HG02763 (cell line): Measurements from ENCODE around the gene KCND3.

Experiments used
- ATAC-seq: cut with Tn5 transposase; IDR thresholded peaks from one replicate; pipeline ENCODE4 v1.9.1; 2021; ENCODE audit warnings: mild to moderate bottlenecking, moderate library complexity; ENCODE audit not compliant: unreplicated experiment

KCND3 gene

DNA sequence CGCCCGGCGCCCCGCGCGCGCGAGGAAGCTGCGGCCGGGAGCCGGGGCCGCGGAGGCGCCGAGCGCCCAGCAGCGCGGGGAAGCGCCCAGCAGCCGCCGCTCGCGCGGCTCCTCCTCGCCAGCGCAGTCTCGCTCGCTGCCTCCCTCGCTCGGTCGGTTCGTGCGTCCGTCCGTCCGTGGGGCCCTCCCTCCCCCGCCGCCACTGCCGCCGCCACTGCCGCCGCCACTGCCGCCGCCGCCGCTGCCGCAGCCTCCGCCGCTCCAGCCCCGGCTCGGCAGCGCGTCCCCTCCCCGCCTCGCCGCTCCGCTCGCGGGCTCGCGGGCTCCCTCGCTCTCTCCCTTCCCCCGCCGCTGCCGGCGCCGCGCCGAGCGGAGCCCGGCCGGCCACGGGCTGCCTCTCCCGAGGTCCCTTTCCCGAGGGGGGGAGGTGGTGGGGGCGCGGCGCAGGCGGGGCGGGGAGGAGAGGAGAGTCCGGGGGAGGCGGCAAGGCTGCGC, at the start of gene KCND3:
TSS of gene KCND3 (minus strand) at position 138 of the 495 bp plus-strand sequence.
- ATAC-seq: no peak

DNA sequence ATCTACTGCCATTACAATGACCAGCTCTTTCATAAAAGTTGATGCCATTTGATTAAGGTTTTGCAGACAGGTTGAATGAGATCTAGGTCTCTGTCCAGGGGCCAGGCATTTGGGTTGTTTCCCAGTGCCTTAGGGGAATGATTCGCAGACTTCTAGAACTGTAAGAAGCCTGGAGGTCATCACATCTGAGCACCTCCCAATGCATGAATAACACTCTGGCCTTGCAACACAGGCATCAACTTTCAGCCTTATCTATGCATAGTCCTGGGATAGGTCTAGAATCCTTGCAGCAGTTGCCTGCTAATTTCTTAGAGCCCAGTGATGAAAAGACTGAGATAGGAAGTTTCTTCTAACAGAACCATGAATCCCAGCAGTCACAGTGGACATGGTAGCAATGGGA, 44.8 kb upstream of the KCND3 start:
- no peak for ATAC-seq

DNA sequence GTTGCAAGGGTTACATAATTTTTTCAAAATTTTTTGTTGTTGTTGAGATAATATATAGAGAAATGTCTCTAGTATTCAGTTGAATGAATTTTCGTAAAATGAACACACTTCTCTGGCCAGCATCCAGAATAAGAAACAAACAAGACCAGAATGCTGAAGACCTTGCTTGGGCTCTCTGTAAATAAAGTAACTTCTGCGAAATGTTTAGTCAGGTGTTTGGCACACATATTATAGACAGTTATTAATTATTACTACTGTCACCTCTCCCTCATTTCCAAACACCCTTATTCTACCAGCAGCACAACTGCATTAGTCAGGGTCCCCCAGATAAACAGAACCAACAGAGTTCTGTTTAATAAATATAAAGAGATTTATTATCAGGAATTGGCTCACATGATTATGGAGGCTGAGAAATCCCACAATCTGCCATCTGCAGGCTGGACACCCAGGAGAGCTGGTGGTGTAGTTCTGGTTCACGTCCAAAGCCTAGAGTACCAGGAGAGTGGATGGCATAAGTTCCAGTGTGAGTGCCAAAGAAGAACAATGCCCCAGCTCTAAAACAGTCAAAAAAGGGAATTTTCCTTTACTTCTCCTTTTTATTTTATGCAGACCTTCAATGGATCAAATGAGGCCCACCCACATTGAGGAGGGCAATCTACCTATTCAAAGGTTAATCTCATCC, 44.1 kb upstream of the KCND3 start:
- no peak for ATAC-seq

DNA sequence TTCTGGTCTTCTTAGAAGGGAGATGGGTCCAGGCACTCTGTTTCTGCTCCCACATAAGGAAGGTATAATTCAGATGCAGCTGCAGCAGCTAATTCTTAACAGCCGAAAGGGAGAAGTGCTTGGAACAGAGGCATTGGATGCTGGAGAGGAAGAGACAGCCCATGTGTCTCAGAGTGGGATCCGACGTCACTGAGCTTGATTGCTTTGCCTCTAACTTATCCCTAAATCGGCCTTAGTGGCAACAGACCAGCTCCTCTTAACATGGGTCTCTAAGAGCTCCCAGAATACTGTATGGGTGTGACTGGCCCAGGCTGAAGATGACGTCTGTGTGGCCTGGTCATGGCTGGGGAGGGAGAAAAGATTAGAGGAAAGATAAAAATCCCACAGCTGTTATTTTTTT, 40.7 kb upstream of the KCND3 start:
- no peak for ATAC-seq

DNA sequence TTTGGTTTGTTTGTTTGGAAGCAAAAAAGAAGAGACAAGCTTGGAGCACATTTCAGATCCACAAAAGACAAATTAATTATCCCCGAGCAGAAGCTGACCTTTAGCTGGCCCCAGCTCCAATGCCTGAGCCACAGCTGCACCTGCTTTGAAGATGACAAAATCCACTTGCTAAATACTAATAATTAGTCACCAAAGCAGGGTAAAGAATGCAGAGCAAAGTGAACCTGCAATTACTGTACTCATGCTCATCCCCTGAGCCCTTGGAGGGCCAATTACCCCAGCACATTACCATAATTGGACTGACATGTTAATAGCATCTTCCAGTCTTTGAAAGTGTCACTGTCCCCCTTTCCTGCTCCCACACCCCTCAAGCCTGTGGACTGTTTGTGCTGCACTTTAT, 38.2 kb upstream of the KCND3 start:
- ATAC-seq: no peak

DNA sequence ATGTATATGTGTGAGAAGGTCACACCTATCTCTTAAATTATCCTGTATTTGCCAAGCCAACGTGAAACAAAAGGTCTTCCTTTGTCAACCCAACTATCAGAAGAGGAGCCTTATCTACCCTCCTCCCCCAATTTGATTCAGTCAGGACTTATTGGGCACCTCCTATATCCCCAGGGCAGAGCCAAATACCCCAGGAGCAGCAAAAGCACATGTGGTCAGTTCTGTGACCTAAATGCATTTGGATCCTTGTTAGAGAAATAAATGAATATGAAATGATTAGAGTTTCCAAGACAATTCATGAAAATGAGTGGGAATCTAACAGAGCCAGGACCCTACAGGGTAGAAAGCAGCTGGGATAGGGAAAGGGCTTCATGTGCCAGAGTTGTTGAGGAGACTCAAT, 37.0 kb upstream of the KCND3 start:
- no peak for ATAC-seq

DNA sequence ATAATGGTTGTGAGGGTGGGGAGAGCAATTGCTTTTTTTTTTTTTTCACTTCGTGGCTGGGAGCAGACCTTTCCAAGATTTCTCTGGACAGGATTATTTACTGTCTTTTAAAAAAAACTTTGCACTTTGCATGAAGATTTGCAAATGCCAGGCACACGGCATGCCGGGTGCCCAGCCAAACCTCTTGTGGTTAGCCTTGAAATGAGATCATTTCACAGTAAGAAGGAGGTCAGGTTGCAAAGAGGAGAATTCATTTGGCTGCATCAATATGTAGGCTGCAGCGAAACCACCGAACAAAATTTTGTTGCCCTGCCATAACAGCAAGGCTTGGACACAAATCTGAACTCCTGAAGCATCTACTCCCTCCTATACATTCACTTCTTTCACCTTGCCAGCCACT, 36.5 kb upstream of the KCND3 start:
- ATAC-seq: no peak

DNA sequence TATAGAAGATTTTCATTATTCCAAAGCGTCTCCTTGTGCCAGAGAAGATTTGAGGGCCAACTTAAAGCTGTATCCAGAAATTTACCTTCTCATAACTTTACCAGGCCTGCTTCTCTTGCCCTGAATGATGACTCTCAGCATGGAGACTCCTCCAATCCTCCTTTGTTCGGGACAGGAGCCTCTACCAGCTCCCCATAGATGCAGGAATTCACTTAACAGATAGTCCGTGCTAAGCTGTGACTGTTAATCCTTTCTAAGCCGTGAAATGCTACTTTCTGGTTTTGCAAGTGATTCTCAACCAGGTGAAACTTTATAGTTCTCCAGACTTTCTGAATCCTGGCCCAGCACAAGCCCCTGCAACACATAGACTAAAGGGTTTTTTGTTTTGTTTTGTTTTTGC, 31.8 kb upstream of the KCND3 start:
- no peak for ATAC-seq

DNA sequence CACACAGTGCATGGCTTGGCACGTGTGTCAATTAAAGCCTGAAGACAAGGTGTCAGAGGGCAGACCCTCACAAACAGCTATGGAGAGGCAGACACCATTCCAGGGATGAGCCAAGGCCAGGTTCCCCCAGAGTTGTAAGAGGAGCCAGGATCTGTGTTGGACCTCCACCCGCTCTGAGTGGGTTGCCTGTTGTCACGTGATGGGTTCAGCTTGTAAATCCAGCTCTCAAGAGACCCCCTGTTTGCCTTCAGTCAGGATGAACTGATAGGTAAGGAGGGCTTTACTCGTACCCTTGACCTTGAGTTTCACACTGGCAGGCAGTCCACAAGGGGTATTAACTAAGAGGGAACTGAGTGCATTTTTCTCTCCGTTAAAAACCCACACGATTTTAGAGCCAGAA, 27.7 kb upstream of the KCND3 start:
- ATAC-seq: no peak

DNA sequence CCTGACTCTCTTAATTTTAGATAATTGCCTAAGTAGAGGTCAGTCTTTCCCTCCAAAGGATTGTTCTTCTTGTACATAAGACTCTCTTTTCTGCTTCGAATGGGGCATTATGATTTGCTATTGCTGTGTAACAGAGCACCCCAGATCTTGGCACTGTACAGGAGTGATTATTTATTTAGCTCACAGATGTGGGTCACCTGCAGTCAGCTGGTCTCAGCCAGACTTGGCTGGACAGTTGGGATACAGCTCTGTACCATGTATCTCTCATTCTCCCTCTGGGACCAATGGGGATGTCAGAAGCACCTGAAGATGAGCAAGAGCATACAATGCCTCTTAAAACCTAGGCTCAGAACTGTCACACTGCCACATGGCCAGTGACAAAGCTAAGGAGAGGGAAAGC, 23.4 kb upstream of the KCND3 start:
- ATAC-seq: no peak

DNA sequence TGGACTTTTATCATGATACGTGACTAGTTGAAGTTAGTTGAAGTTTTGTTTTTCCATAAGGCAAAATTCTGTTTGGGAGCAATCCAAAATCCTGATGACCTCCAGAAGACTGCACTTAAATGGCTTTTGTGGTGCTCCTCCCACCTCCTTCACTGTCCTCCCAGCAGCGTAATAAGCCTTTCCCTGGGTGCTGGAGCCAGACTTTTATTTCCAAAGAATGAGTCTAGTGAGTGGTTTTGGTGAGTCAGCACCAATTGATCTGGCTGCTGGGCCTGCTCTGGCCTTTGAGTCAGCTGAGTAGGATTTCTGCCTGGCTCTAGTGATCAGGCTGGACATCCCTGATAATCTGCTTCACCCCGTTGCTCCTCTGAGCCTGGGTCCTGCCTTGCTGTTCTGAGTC, 21.7 kb upstream of the KCND3 start:
- ATAC-seq: no peak

DNA sequence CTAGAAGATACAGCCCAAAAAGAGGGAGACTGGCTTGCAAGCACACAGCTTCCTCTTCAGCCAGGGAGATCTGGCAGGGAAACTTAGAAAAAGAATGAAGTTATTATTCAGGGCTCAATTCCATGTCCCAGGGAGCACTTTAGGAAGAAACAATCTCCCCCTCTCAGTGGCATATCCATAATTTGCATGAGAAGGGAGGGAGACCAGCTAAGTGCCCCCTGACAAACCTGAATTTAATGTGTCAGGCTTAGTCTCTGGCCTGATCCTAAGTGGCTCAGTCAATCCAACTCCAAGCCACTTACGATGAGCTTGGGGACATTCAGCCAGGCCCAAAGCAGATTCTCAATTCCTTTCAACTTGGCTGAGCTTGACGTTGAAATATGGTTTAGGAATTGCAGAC, 17.7 kb upstream of the KCND3 start:
- no peak for ATAC-seq

DNA sequence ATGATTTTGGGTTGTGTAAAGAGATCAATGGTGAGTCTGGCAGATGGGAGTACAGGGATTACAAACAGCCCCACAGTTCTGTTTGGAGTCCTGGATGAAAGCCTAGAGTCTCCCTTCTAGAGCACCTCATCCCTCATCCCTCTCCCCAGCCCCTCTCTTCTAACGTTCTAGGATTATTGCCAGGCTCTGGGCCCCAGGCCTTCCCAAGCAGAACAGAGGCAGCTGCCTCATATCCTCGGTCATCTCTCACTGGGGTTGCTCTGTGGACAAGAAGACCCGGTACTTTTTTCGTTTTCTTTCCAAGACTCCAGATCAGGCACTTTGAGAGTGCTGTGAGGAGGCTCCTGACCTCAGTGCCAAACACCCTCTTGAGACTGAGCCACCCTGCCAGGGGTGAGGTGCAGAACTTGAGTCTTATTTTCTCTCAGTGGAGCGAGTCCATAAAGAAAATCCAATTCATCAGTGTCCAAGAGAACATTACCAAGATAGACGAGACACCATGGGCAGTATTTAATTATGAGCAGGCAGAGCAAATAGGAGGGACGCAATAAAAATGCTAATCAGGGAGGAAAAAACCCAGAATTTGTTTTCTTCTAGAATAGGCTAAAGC, 17.1 kb upstream of the KCND3 start:
- no peak for ATAC-seq

DNA sequence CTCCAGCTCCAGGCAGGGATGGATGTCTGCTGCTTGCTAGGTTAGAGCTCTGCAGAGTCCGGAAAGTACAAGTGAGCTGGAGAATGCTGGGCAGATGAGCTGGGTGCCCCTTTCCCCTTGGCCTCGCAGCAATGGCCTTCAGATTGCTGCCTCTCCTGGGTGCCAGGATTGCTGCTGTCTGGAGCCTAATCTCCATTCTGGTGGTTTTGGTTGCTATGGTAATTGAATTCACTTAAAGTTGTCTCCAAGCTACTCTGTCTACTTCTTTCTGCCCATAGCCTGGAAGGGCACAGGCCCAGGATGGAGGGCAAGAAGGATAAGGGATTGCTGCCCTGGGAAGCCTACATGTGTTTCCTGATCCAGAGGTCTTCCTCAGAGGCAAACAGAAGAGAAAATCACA, 14.6 kb upstream of the KCND3 start:
- ATAC-seq: no peak

DNA sequence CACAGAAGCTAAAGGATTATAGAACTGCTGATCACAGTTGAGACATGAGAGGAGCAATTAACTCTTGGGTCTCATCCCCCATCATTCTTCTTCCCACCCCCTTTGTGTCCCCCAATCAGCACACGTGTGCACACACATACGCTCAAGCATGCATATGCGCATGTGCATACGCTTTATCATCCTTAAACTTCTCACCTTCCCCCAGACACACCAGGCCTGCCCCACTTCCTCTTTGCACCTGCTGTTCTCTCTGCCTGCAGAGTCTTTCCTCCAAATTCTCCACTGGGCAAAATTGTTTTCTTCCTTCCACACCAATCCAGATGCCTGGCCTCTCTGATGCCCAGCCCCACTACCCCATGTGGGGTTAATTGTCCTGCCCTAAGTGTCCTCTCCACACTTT, 13.0 kb upstream of the KCND3 start:
- no peak for ATAC-seq

DNA sequence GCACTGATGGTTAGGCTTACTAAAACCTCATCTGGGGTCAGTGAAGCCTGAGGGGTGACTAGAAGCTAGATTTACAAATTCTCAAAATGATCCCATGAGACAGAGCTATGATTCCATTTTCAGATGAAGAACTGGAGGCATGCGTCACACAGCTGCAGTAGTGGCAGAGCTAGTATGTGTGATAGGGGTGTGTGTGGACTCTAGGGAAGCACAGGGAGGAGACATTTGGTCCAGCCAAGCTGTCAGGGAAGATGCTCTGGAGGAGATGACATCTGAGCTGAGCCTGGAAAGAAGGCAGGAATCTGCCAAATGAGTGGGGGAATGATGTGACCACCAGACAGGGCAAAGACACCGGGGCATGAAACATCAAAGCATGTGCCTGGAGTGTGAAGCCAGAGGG, 12.0 kb upstream of the KCND3 start:
- no peak for ATAC-seq

DNA sequence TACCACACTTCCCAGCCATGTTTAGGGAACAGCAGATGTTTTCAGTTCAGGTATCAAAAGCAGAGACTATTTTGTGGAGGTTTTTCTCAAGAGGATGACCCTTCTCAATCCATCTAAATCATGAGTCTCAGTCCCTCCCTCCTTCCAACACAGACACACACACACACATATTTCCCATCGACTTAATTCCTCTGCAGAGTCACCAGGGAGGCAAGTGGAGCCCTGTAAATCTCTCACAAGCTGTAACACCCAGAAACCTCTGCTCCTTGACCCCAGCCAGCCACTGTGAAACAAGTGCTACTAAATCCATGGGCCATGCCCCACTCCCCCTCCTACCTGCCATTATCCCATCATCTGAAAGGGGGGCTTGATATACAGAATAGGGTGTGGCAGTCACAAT, 10.6 kb upstream of the KCND3 start:
- ATAC-seq: no peak

DNA sequence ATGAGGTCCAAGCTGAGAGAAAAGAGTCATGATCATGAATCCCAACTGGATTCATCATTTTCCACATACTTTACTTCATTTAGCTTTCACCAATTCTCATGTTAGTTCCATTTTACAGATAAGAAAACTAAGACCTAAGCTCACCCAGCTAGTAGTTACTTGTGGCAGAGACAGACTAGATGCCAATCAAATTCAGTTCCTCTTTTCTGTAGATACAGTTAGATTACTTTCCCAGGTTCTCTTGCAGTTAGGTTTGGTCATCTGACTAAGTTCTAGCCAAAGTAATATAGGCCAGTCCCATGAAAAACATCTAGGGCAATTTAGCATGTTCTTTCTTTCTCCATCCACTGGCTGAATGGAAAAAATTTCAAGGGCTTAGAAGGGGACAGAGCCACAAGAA, 8.9 kb upstream of the KCND3 start:
- ATAC-seq: no peak

DNA sequence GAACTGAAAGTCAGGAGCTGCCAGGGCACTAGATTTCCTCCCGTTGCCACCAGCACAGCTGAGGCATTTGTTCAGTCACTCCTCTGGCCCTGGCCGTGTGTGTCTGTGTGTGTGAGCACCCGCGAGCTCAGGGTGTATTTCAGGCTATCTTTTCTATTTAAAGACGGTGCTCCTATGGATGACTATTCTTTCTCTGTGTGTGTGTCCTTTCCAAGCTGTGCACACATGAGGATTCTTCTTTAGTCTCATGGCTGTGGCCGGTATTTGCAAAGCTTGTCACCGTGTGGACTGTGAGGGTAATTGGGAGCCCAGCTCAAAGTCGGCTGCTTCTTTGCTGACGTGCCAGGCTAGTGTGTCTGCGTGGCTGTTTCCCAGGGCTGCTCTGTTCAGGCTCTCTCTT, 3.0 kb upstream of the KCND3 start:
- no peak for ATAC-seq

DNA sequence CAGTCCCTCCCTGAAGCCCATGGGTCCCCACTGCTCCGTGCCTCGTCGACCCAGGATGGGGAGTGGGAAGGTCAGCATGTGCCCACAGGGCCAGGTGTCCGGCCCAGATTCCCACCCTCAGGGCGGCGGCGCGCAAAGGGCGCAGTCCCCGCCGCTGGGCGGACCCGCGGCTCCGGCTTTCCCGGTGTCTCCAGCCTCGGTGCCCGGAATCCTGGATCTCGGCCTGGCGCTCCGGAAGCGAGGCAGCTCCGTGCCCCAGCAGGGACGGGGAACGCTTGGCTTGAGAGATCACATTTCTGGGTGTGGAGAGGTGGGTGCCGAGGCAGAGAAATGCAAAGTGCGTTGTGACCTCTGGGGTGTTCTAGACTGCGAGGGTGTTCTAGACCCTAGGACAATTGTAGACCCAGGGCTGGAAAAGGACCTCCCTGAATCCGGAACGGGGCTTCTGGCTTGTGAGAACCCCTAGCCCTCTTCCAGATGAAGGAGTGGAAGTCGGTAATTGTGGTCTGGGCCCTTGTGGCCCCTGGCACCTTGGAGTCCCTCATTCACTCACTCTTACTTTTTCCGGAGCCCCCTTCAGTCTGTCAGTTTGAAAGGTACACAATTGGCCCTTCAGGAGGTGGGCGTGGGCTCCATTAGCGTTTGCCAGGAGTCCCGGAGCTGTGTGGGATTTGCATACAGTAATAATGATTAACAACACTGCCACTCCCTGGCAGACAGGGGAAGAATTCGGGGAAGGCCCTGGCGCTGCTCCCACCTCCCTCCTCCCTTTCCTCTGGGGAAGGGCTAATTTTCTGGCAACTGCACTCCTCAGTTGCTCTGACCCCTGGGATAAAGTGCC, 1.6 kb upstream of the KCND3 start:
- no peak for ATAC-seq

DNA sequence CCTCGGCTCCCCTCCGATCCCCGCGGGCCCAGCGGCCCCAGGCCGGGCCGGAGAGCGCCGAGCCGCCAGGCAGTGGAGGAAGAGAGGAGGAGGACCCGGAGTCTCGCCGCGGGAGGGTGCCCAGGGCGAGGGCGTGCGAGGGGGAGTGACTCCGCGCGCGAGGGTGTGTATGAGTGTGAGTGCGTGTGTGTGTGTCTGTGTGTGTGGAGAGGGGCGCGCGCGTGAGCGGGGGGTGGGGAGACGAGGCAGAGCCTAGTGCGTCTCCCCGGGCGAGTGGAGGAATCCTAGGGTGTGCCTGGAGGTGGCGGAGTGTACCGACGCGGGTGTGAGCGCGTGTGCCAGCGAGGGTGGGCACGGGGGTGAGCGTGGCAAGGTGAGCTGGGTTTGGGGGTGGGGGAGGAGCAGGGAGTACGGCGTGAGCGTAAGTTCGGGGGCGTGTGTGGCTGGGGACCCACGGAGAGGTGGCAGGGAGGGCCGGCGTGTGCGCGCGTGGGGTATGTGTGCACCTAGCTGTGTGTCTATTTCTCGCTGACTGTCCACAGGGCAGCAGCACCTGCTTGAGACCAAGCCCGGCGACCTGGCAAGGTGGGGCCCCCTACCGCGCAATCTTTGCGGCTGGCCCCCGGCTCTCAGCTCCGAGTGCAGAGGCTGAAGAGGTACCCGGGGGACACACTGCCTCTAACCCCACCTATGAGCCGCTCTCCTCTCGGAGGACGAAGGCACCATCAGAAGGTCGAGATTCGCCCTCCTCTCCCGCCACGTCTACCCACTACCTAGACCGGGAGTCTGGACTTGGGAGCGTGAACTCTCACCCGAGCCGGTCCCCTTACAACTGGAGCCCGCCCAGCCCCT, 784 bp upstream of the KCND3 start:
- no peak for ATAC-seq
